ENCODE results near the gene SLC25A42.
"Not testable (repeated sequence)": the region's sequence is repeated elsewhere in the genome, so short reads cannot be mapped to it uniquely, and the experiment has no call there.

The SLC25A42 gene

GRCh38 chr19:19131989-19132388, 68.2 kb downstream of the SLC25A42 start:
- peaks cover 4% of the 10 kb centered on the region for H3K36me3 ChIP-seq (ENCODE audit: insufficient read depth, low read length)
- H3K4me1 ChIP-seq (ENCODE audit: insufficient read depth, low read length): no peaks in the 10 kb centered on the region
- H3K27me3 ChIP-seq (ENCODE audit: insufficient read depth, low read length): no peaks in the 10 kb centered on the region
- H2AFZ ChIP-seq (ENCODE audit: low read depth, low read length): no peak overlapping the region
- H3K4me3 ChIP-seq (ENCODE audit: low read length): no peak overlapping the region
- peaks cover 6% of the 10 kb centered on the region for H3K9me3 ChIP-seq (ENCODE audit: low read length)

DNA sequence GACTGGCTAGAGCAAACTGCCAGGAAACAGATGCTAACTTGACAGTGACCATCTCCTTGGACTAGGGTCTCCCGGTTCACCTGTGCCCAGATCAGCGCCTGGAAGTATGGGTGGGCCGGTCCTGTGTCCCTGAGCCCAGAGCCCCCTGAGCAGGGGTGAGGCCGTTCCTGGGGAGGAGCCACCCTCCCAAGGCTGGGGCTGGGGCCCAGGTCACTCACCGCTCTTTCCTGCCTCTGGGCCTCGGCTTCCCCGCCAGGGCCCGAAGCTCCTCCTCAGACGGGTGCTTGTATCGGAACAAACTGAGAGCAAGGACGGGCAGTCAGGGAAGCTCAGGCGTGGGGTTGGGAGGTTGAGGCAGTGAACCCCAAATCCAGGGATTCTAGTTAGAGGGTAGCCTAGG, 69.1 kb downstream of the SLC25A42 start:
- H3K4me1 ChIP-seq (ENCODE audit: insufficient read depth, low read length): no peaks in the 10 kb centered on the region
- no peak overlapping the region for H2AFZ ChIP-seq (ENCODE audit: low read depth, low read length)
- no peak overlapping the region for H3K4me3 ChIP-seq (ENCODE audit: low read length)
- peaks cover 6% of the 10 kb centered on the region for H3K9me3 ChIP-seq (ENCODE audit: low read length)
- no peaks in the 10 kb centered on the region for H3K27me3 ChIP-seq (ENCODE audit: insufficient read depth, low read length)
- peaks cover 4% of the 10 kb centered on the region for H3K36me3 ChIP-seq (ENCODE audit: insufficient read depth, low read length)

GRCh38 chr19:19133985-19134384, 70.2 kb downstream of the SLC25A42 start:
- peaks cover 6% of the 10 kb centered on the region for H3K9me3 ChIP-seq (ENCODE audit: low read length)
- peaks cover 4% of the 10 kb centered on the region for H3K36me3 ChIP-seq (ENCODE audit: insufficient read depth, low read length)
- no peaks in the 10 kb centered on the region for H3K4me1 ChIP-seq (ENCODE audit: insufficient read depth, low read length)
- no peaks in the 10 kb centered on the region for H3K27me3 ChIP-seq (ENCODE audit: insufficient read depth, low read length)
- H2AFZ ChIP-seq (ENCODE audit: low read depth, low read length): no peak overlapping the region
- no peak overlapping the region for H3K4me3 ChIP-seq (ENCODE audit: low read length)

- H3K4me3 ChIP-seq (ENCODE audit: low read length): no peak overlapping the region
- H3K4me1 ChIP-seq (ENCODE audit: insufficient read depth, low read length): no peaks in the 10 kb centered on the region
- H3K9me3 ChIP-seq (ENCODE audit: low read length): peaks cover 6% of the 10 kb centered on the region
- H3K27me3 ChIP-seq (ENCODE audit: insufficient read depth, low read length): no peaks in the 10 kb centered on the region
- H3K36me3 ChIP-seq (ENCODE audit: insufficient read depth, low read length): peaks cover 4% of the 10 kb centered on the region
- no peak overlapping the region for H2AFZ ChIP-seq (ENCODE audit: low read depth, low read length)
Observed at GRCh38 chr19:19134687-19135158, 70.9 kb downstream of the SLC25A42 start.

- H3K4me1 ChIP-seq (ENCODE audit: insufficient read depth, low read length); H3K27me3 ChIP-seq (ENCODE audit: insufficient read depth, low read length); H3K36me3 ChIP-seq (ENCODE audit: insufficient read depth, low read length); H3K9me3 ChIP-seq (ENCODE audit: low read length); H2AFZ ChIP-seq (ENCODE audit: low read depth, low read length); H3K4me3 ChIP-seq (ENCODE audit: low read length): not testable (repeated sequence)
Observed at GRCh38 chr19:19135713-19136112, 71.9 kb downstream of the SLC25A42 start.

DNA sequence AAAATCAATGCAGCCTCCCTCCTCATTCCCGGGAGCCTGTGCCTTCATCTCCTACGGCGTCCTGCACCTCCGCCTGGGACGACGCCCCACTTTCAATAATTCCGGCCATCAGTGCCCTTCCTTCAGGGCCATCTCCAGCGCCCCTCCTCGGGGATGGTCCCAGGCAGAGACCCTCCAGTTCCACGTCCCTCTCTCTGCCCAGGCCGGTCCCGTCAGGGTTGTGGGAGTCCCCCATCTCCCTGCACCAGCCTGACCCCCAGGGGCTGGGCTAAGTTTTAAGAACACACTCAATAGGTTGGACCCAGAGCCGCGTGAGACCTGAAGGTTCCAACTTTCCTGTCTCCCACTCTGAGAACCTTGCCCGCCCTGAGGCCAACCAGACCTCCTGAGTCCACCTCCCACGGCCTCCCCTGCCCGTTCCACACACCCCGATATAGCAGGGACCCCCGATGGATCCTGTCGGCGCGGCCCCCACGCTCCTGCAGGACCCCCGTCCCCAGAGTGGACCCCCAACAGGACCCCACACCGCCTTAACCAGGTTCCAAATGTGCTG, 73.8 kb downstream of the SLC25A42 start:
- no peaks in the 10 kb centered on the region for H3K36me3 ChIP-seq (ENCODE audit: insufficient read depth, low read length)
- no peaks in the 10 kb centered on the region for H3K9me3 ChIP-seq (ENCODE audit: low read length)
- peak overlapping the region; percentile 78 for H2AFZ ChIP-seq (ENCODE audit: low read depth, low read length)
- H3K4me3 ChIP-seq (ENCODE audit: low read length): peak overlapping the region; percentile 76
- no peaks in the 10 kb centered on the region for H3K4me1 ChIP-seq (ENCODE audit: insufficient read depth, low read length)
- no peaks in the 10 kb centered on the region for H3K27me3 ChIP-seq (ENCODE audit: insufficient read depth, low read length)

- Histone ChIP-seq H3K9me3 (ENCODE audit: low read length) (no peaks in the 10 kb centered on the region), H3K4me3 (ENCODE audit: low read length) (peak within 1 kb of the TSS; percentile 76), H3K4me1 (ENCODE audit: insufficient read depth, low read length) (no peaks in the 10 kb centered on the region), H3K27me3 (ENCODE audit: insufficient read depth, low read length) (no peaks in the 10 kb centered on the region), H2AFZ (ENCODE audit: low read depth, low read length) (peak within 1 kb of the TSS; percentile 78), H3K36me3 (ENCODE audit: insufficient read depth, low read length) (no peaks in the 10 kb centered on the region)
Observed at GRCh38 chr19:19138109-19138981, 74.6 kb downstream of the SLC25A42 start, which contains the start of gene TMEM161A. Gene TMEM161A (minus strand): TSS chr19:19138478. CDS start chr19:19138428, 50 bp downstream.

DNA sequence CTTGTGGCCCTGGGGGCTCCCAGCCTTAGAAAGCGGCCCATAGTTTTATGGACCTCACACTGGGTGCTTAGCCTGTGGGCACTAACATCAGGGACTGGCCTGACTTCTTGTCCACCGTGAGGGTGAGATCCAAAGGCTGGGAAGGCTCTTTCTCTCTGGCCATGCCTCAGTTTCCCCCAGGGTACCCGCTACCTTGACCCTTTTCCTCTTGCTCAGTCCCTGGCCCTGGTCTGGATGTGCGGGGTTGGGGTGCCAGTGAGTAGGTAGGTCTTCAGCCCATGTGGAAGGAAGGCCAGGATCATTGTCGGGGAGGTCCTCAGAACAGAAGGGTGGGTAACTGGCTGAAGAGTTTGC, 76.1 kb downstream of the SLC25A42 start:
- H3K27me3 ChIP-seq (ENCODE audit: insufficient read depth, low read length): no peaks in the 10 kb centered on the region
- no peak overlapping the region for H3K4me3 ChIP-seq (ENCODE audit: low read length)
- H2AFZ ChIP-seq (ENCODE audit: low read depth, low read length): no peak overlapping the region
- no peaks in the 10 kb centered on the region for H3K4me1 ChIP-seq (ENCODE audit: insufficient read depth, low read length)
- H3K36me3 ChIP-seq (ENCODE audit: insufficient read depth, low read length): no peaks in the 10 kb centered on the region
- H3K9me3 ChIP-seq (ENCODE audit: low read length): no peaks in the 10 kb centered on the region

DNA sequence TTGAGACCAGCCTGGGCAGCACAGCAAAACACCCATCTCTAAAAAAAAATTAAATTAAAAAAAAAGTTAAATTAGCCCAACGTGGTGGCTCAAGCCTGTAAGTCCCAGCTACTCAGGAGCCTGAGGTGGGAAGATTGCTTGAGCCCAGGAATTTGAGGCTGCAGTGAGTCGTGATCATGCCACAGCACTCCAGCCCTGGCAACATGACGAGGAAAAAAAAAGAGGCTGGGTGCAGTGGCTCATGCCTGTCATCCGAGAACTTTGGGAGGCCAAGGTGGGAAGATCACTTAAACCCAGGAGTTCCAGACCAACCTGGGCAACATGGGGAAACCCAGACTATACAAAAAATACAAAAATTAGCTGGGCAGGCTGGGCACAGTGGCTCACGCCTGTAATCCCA, 76.7 kb downstream of the SLC25A42 start:
- Histone ChIP-seq H3K36me3 (ENCODE audit: insufficient read depth, low read length) (no peaks in the 10 kb centered on the region), H3K4me1 (ENCODE audit: insufficient read depth, low read length) (no peaks in the 10 kb centered on the region), H3K4me3 (ENCODE audit: low read length) (no peak overlapping the region), H3K27me3 (ENCODE audit: insufficient read depth, low read length) (no peaks in the 10 kb centered on the region), H2AFZ (ENCODE audit: low read depth, low read length) (no peak overlapping the region), H3K9me3 (ENCODE audit: low read length) (no peaks in the 10 kb centered on the region)

- Histone ChIP-seq H3K4me1 (ENCODE audit: insufficient read depth, low read length) (no peaks in the 10 kb centered on the region), H3K9me3 (ENCODE audit: low read length) (no peaks in the 10 kb centered on the region), H3K36me3 (ENCODE audit: insufficient read depth, low read length) (peaks cover 2% of the 10 kb centered on the region), H2AFZ (ENCODE audit: low read depth, low read length) (no peak overlapping the region), H3K4me3 (ENCODE audit: low read length) (no peak overlapping the region), H3K27me3 (ENCODE audit: insufficient read depth, low read length) (no peaks in the 10 kb centered on the region)
Observed at GRCh38 chr19:19142347-19142746, 78.6 kb downstream of the SLC25A42 start.

- Histone ChIP-seq H3K27me3 (ENCODE audit: insufficient read depth, low read length) (no peaks in the 10 kb centered on the region), H3K4me3 (ENCODE audit: low read length) (no peak overlapping the region), H3K36me3 (ENCODE audit: insufficient read depth, low read length) (peaks cover 12% of the 10 kb centered on the region), H2AFZ (ENCODE audit: low read depth, low read length) (no peak overlapping the region), H3K9me3 (ENCODE audit: low read length) (no peaks in the 10 kb centered on the region), H3K4me1 (ENCODE audit: insufficient read depth, low read length) (no peaks in the 10 kb centered on the region)
Observed at GRCh38 chr19:19145281-19145680, 81.5 kb downstream of the SLC25A42 start.

- no peak overlapping the region for H2AFZ ChIP-seq (ENCODE audit: low read depth, low read length)
- H3K4me3 ChIP-seq (ENCODE audit: low read length): no peak overlapping the region
- no peaks in the 10 kb centered on the region for H3K27me3 ChIP-seq (ENCODE audit: insufficient read depth, low read length)
- no peaks in the 10 kb centered on the region for H3K9me3 ChIP-seq (ENCODE audit: low read length)
- peaks cover 12% of the 10 kb centered on the region for H3K36me3 ChIP-seq (ENCODE audit: insufficient read depth, low read length)
- H3K4me1 ChIP-seq (ENCODE audit: insufficient read depth, low read length): no peaks in the 10 kb centered on the region
Observed at GRCh38 chr19:19145684-19146608, 82.2 kb downstream of the SLC25A42 start.

- Histone ChIP-seq H3K9me3 (ENCODE audit: low read length) (no peaks in the 10 kb centered on the region), H2AFZ (ENCODE audit: low read depth, low read length) (no peak overlapping the region), H3K27me3 (ENCODE audit: insufficient read depth, low read length) (no peaks in the 10 kb centered on the region), H3K4me3 (ENCODE audit: low read length) (no peak overlapping the region), H3K4me1 (ENCODE audit: insufficient read depth, low read length) (no peaks in the 10 kb centered on the region), H3K36me3 (ENCODE audit: insufficient read depth, low read length) (peaks cover 12% of the 10 kb centered on the region)
Observed at GRCh38 chr19:19146865-19147264, 83.1 kb downstream of the SLC25A42 start.

All from neuron (in vitro differentiated cells).